B cell (primary cell): Measurements from ENCODE around the gene METTL25. TPM values are rescaled to one million over a fixed set of nuclear protein-coding genes. Genes with fewer than 3 reads are reported as not detected.

Experiments used
- ATAC-seq: fragments of 200-7000 bp; cut with Tn5 transposase; one replicate; pipeline ENCODE4 v1.10.0; 2021; ENCODE audit warnings: low read depth, mild to moderate bottlenecking, moderate number of reproducible peaks, moderate library complexity
- CTCF ChIA-PET: fragments of 350-600 bp; sonication (Branson Sonifier 250); formaldehyde crosslinking; loops from one replicate; lab custom pipeline; 2021; ENCODE audit warnings: antibody characterized with exemption, inconsistent platforms; lab: Charles Lee
- POLR2A ChIA-PET: fragments of 350-600 bp; sonication (Branson Sonifier 250); formaldehyde crosslinking; loops from one replicate; lab custom pipeline; 2021; ENCODE audit warnings: antibody characterized with exemption; lab: Charles Lee
- DNase-seq: peaks from one replicate; pipeline ENCODE4 v3.0.0; 2013
- H2AFZ ChIP-seq: 2 replicates; pipeline ENCODE4 v1.6.1; 2012; ENCODE audit warnings: mild to moderate bottlenecking, low read depth, low read length; ENCODE audit not compliant: insufficient read depth, poor library complexity, severe bottlenecking
- H3K27ac ChIP-seq, 2 donors: 1 replicate in 1 of 2; 2 replicates in 1 of 2; pipeline ENCODE4 v1.5.1; 2012 to 2013; ENCODE audit warnings: low read length in 2 of 2, mild to moderate bottlenecking in 2 of 2, moderate library complexity in 1 of 2
- H3K27me3 ChIP-seq, 4 experiments: fragments of 200-600 bp in 1 of 4; sonication (generic) in 1 of 4; replicated peaks in 1 of 4; 1 replicate in 2 of 4; 2 replicates in 2 of 4; pipeline versions ENCODE4 v1.6.1 to v1.7.0; 2013 to 2016; ENCODE audit warnings: low read length in 3 of 4, mild to moderate bottlenecking in 2 of 4, mixed read lengths in 1 of 4, moderate library complexity in 1 of 4; ENCODE audit not compliant: insufficient read depth in 4 of 4, control insufficient read depth in 3 of 4; ENCODE audit errors: control extremely low read depth in 1 of 4
- H3K36me3 ChIP-seq, 2 experiments: replicated peaks in 1 of 2; 1 replicate in 1 of 2; 2 replicates in 1 of 2; pipeline versions ENCODE4 v1.6.1 to v1.7.1; 2013; ENCODE audit warnings: low read length in 1 of 2; ENCODE audit not compliant: insufficient read depth in 2 of 2, control insufficient read depth in 1 of 2; ENCODE audit errors: control extremely low read depth in 1 of 2, extremely low read depth in 1 of 2
- H3K4me1 ChIP-seq, 2 donors: fragments of 200-600 bp in 1 of 2; sonication (generic) in 1 of 2; 1 replicate in 1 of 2; 2 replicates in 1 of 2; pipeline versions ENCODE4 v1.5.1 to v1.6.1; 2013 to 2017; ENCODE audit warnings: low read length in 2 of 2; ENCODE audit not compliant: control insufficient read depth in 2 of 2, insufficient read depth in 2 of 2
- H3K4me2 ChIP-seq: replicated peaks from 2 replicates; pipeline ENCODE3; 2012; ENCODE audit warnings: mild to moderate bottlenecking, low read depth, low read length; ENCODE audit not compliant: poor library complexity, severe bottlenecking
- H3K4me3 ChIP-seq, 5 experiments: fragments of 200-600 bp in 1 of 5; sonication (generic) in 1 of 5; 1 replicate in 3 of 5; 2 replicates in 2 of 5; pipeline versions ENCODE4 v1.5.1 to v1.7.0; 2011 to 2016; ENCODE audit warnings: low read length in 4 of 5, mild to moderate bottlenecking in 4 of 5, low read depth in 2 of 5, control low read depth in 1 of 5, moderate library complexity in 1 of 5; ENCODE audit not compliant: insufficient read depth in 1 of 5; ENCODE audit errors: control extremely low read depth in 1 of 5, extremely low read depth in 1 of 5
- H3K79me2 ChIP-seq: fragments of 200-600 bp; sonication (generic); one replicate; pipeline ENCODE4 v1.6.0; 2016; ENCODE audit warnings: low read length; ENCODE audit not compliant: control insufficient read depth, insufficient read depth
- H3K9ac ChIP-seq: fragments of 200-600 bp; sonication (generic); 2 replicates; pipeline ENCODE4 v1.6.1; 2017; ENCODE audit warnings: mild to moderate bottlenecking, low read length, moderate library complexity
- H3K9me3 ChIP-seq, 3 donors: one replicate each; pipeline versions ENCODE4 v1.6.1 to v1.7.1; 2013; ENCODE audit warnings: low read length in 2 of 3; ENCODE audit not compliant: control insufficient read depth in 2 of 3, insufficient read depth in 1 of 3; ENCODE audit errors: control extremely low read depth in 1 of 3
- H4K20me1 ChIP-seq: 2 replicates; pipeline ENCODE4 v1.6.0; 2012; ENCODE audit warnings: mild to moderate bottlenecking, low read length; ENCODE audit not compliant: insufficient read depth, control insufficient read depth, poor library complexity, severe bottlenecking
- H3K27ac Mint-ChIP-seq: one replicate; pipeline ENCODE4 v1.8.0; 2021; ENCODE audit warnings: mixed read lengths
- H3K27me3 Mint-ChIP-seq: one replicate; pipeline ENCODE4 v1.8.0; 2021; ENCODE audit warnings: mixed read lengths
- H3K4me1 Mint-ChIP-seq: one replicate; pipeline ENCODE4 v1.8.0; 2021; ENCODE audit warnings: mixed read lengths
- H3K4me3 Mint-ChIP-seq: one replicate; pipeline ENCODE4 v1.8.0; 2021; ENCODE audit warnings: mixed read lengths
- H3K9me3 Mint-ChIP-seq: one replicate; pipeline ENCODE4 v1.8.0; 2022; ENCODE audit warnings: mixed read lengths; ENCODE audit not compliant: insufficient read depth
- EZH2 ChIP-seq: IDR thresholded peaks from 2 replicates; pipeline ENCODE4 v1.6.1; 2012; ENCODE audit warnings: borderline replicate concordance, low read depth, mild to moderate bottlenecking, moderate library complexity, low read length; ENCODE audit not compliant: insufficient read depth, poor library complexity, severe bottlenecking
- WGBS: methylation state at CpG from one replicate; pipeline ENCODE4 v1.1.5; 2013; ENCODE audit warnings: missing lambda C conversion rate; ENCODE audit not compliant: insufficient coverage; 5-methylcytosine and 5-hydroxymethylcytosine counted together
- intact Hi-C: fragments of 100-400 bp; cut with micrococcal nuclease; formaldehyde crosslinking; loops from one replicate; pipeline ENCODE4 v1.10.0; 2022
- polyA plus RNA-seq: library from polyadenylated mRNA; depleted of rRNA; stranded (reverse); fragments of >200 nt; gene quantifications from 2 replicates; pipeline ENCODE4 v1.2.3, GENCODE V29; 2012
- total RNA-seq, 2 donors: library from RNA; stranded (reverse); fragments of 120-200 nt in 1 of 2; gene quantifications; 1 replicate in 1 of 2; 2 replicates in 1 of 2; pipeline versions ENCODE4 v1.2.3 to v1.2.4, GENCODE V29; 2013 to 2022
- TF ChIP-seq, protein P1 (sequence below): fragments of 200-600 bp; IDR thresholded peaks from one replicate; pipeline ENCODE4 v1.8.0; 2022; ENCODE audit warnings: antibody characterized with exemption, mild to moderate bottlenecking

The METTL25 gene
- total and polyA plus RNA-seq, 2 donors (not counting 1 experiment from before 2014, with no cell fraction given): 5.4 to 24.1 TPM

DNA sequence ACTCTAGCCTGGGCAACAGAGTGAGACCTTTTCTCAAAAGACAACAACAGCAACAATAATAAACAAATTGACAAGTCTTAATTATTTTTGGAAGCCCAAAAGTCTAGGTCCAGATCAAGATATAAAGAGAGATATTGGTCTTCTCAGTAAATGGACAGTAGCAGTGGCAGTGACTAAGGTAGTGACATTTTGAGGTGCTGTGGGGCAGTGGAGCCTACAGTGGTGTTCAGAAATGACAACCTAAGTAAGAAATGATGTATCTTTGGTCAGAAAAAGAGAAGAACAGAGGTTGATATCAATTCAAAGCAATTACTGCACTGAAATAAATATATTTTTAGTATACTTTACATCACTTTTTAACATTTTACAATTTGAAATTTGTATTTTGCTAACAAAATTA is 20.7 kb downstream of the METTL25 start:
- Mint-ChIP-seq H3K27me3 (no peaks in the 10 kb centered on the region), H3K27ac (no peak overlapping the region), H3K9me3 (peaks cover 5% of the 10 kb centered on the region), H3K4me3 (no peak overlapping the region), H3K4me1 (no peaks in the 10 kb centered on the region)
- TF ChIP-seq, protein P1, sequence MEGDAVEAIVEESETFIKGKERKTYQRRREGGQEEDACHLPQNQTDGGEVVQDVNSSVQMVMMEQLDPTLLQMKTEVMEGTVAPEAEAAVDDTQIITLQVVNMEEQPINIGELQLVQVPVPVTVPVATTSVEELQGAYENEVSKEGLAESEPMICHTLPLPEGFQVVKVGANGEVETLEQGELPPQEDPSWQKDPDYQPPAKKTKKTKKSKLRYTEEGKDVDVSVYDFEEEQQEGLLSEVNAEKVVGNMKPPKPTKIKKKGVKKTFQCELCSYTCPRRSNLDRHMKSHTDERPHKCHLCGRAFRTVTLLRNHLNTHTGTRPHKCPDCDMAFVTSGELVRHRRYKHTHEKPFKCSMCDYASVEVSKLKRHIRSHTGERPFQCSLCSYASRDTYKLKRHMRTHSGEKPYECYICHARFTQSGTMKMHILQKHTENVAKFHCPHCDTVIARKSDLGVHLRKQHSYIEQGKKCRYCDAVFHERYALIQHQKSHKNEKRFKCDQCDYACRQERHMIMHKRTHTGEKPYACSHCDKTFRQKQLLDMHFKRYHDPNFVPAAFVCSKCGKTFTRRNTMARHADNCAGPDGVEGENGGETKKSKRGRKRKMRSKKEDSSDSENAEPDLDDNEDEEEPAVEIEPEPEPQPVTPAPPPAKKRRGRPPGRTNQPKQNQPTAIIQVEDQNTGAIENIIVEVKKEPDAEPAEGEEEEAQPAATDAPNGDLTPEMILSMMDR: no peak
- TF ChIP-seq EZH2: no peak
- H3K9me3 ChIP-seq: peaks cover 3 to 4% (median 3%) of the 10 kb centered on the region in 3 donors
- CTCF ChIA-PET: no interaction called here
- no peak overlapping the region for H3K4me3 ChIP-seq
- no peak overlapping the region for H3K4me2 ChIP-seq
- peaks cover 4 to 8% of the 10 kb centered on the region in 2 experiments for H3K36me3 ChIP-seq
- no peaks in the 10 kb centered on the region for H4K20me1 ChIP-seq
- H3K27me3 ChIP-seq: no peaks in the 10 kb centered on the region
- ATAC-seq (no peak), DNase-seq (no peak)
- intact Hi-C loops: no loop called here
- H3K9ac ChIP-seq: no peak overlapping the region
- H3K27ac ChIP-seq: no peak overlapping the region
- H2AFZ ChIP-seq: no peak overlapping the region
- no peaks in the 10 kb centered on the region for H3K4me1 ChIP-seq
- H3K79me2 ChIP-seq: no peaks in the 10 kb centered on the region
- POLR2A ChIA-PET: no interaction called here

DNA sequence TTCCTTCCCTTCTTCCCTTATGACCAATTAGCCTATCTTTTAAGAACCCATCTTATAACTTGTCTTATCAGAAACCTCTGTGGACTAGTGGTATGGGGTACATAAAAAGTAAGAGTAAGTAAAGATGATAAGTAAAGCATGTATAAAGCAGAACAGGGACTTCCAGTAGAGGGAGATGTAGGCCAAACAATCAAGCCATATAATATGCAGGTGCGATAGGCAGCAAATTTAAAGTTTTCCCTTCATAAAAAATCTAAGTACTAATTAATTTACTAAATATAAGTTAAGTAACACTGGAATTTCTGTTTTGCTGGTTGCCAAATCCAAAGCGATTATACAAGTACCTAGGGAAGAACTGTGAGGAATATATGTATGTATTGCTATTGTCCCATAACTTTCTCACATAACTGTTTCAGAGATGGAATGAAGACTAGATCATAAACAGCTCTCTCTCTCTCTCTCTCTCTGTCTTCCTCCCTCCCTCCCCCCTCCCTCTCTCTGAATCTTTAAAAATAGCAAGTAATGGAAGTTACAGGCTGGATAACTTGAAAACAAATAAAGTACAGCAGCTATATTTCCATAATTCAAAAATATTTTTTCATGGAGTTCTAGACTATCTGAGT is 25.7 kb downstream of the METTL25 start:
- TF ChIP-seq, protein P1: no peak
- TF ChIP-seq EZH2: no peak
- no peak overlapping the region for H3K9ac ChIP-seq
- no peaks in the 10 kb centered on the region for H3K4me1 ChIP-seq
- ATAC-seq (no peak), DNase-seq (no peak)
- H3K4me1 Mint-ChIP-seq: no peaks in the 10 kb centered on the region
- H3K4me3 Mint-ChIP-seq: no peak overlapping the region
- H3K79me2 ChIP-seq: no peaks in the 10 kb centered on the region
- peaks cover 4% of the 10 kb centered on the region in 2 experiments for H3K36me3 ChIP-seq
- H3K27ac Mint-ChIP-seq: no peak overlapping the region
- no peaks in the 10 kb centered on the region for H3K9me3 Mint-ChIP-seq
- no peaks in the 10 kb centered on the region for H3K27me3 ChIP-seq
- H3K4me3 ChIP-seq: no peak overlapping the region
- no peaks in the 10 kb centered on the region for H4K20me1 ChIP-seq
- H3K4me2 ChIP-seq: no peak overlapping the region
- WGBS: no CpG with 5 or more reads among the region's 2 CpGs
- POLR2A ChIA-PET: no interaction called here
- H3K27ac ChIP-seq: no peak overlapping the region
- no peaks in the 10 kb centered on the region for H3K27me3 Mint-ChIP-seq
- intact Hi-C loops: no loop called here
- no peaks in the 10 kb centered on the region for H3K9me3 ChIP-seq
- no peak overlapping the region for H2AFZ ChIP-seq
- CTCF ChIA-PET: no interaction called here
